ENCODE results near the gene CTRB1. TPM values are rescaled to one million over a fixed set of nuclear protein-coding genes. Genes with fewer than 3 reads are reported as not detected.

The CTRB1 gene
- total RNA-seq, 6 donors from 2014 or later: 5.1 to 11.3 TPM; not detected in 4

GRCh38 chr16:75225092-75225491, 6.3 kb downstream of the CTRB1 start:
- Histone ChIP-seq H3K27me3 (no peaks in the 10 kb centered on the region), H3K9me3 (no peaks in the 10 kb centered on the region), H3K36me3 (peaks cover 0 to 29% (median 22%) of the 10 kb centered on the region in 4 donors), H3K4me1 (peaks cover 0 to 4% (median 2%) of the 10 kb centered on the region in 4 donors), H3K27ac (no peak overlapping the region), H3K4me3 (no peak overlapping the region)
- whole genome bisulfite sequencing, 2 donors: 65 to 71% methylated on average over 11 to 12 of the region's 12 CpGs
- TF ChIP-seq POLR2A (IDR thresholded peaks at IDR 0.05) (no peak), EP300 (IDR thresholded peaks at IDR 0.05) (no peak), CTCF (IDR thresholded peaks at IDR 0.05) (no peak), POLR2AphosphoS5 (IDR thresholded peaks at IDR 0.05) (no peak)
- ATAC-seq (ENCODE audit: low FRiP score in 2 of 2) (peak in 1 of 2 donors; percentile 11), DNase-seq (no peak)

- H3K27me3 ChIP-seq: no peaks in the 10 kb centered on the region
- H3K36me3 ChIP-seq: peaks cover 0 to 30% (median 22%) of the 10 kb centered on the region in 4 donors
- peaks cover 0 to 11% (median 6%) of the 10 kb centered on the region in 4 donors for H3K4me1 ChIP-seq
- no peaks in the 10 kb centered on the region for H3K9me3 ChIP-seq
- TF ChIP-seq POLR2AphosphoS5 (IDR thresholded peaks at IDR 0.05): peak in 1 of 2 donors; percentile 17
- no peak for TF ChIP-seq CTCF (IDR thresholded peaks at IDR 0.05)
- H3K4me3 ChIP-seq: no peak overlapping the region
- no peak overlapping the region for H3K27ac ChIP-seq
- 70 to 76% methylated on average over 13 to 23 of the region's 26 CpGs for WGBS, 2 donors
- DNase-seq (peak in 1 of 2 donors; percentile 43), ATAC-seq (ENCODE audit: low FRiP score in 2 of 2) (no peak)
Measured at GRCh38 chr16:75225678-75226515, 7.1 kb downstream of the CTRB1 start.

GRCh38 chr16:75226550-75227360, 8.0 kb downstream of the CTRB1 start:
- Histone ChIP-seq H3K27ac (peak overlapping the region in 1 of 4 donors; percentile 53), H3K27me3 (no peaks in the 10 kb centered on the region), H3K9me3 (no peaks in the 10 kb centered on the region), H3K36me3 (peaks cover 0 to 38% (median 22%) of the 10 kb centered on the region in 4 donors), H3K4me3 (no peak overlapping the region), H3K4me1 (peaks cover 0 to 14% (median 6%) of the 10 kb centered on the region in 4 donors)
- TF ChIP-seq CTCF (IDR thresholded peaks at IDR 0.05) (no peak), POLR2A (IDR thresholded peaks at IDR 0.05) (no peak), EP300 (IDR thresholded peaks at IDR 0.05) (no peak), POLR2AphosphoS5 (IDR thresholded peaks at IDR 0.05) (no peak)
- 64 to 65% methylated on average over 5 to 22 of the region's 22 CpGs for WGBS, 2 donors
- ATAC-seq (ENCODE audit: low FRiP score in 2 of 2) (no peak), DNase-seq (peak in 1 of 2 donors; percentile 52)

- Histone ChIP-seq H3K36me3 (peaks cover 0 to 46% (median 27%) of the 10 kb centered on the region in 4 donors), H3K27me3 (no peaks in the 10 kb centered on the region), H3K9me3 (no peaks in the 10 kb centered on the region), H3K27ac (peak overlapping the region in 1 of 4 donors; percentile 53), H3K4me3 (no peak overlapping the region), H3K4me1 (peaks cover 0 to 14% (median 6%) of the 10 kb centered on the region in 4 donors)
- ATAC-seq (ENCODE audit: low FRiP score in 2 of 2): no peak
- no peak for TF ChIP-seq EP300 (IDR thresholded peaks at IDR 0.05)
- no peak for TF ChIP-seq POLR2A (IDR thresholded peaks at IDR 0.05)
- no peak for TF ChIP-seq CTCF (IDR thresholded peaks at IDR 0.05)
- TF ChIP-seq POLR2AphosphoS5 (IDR thresholded peaks at IDR 0.05): no peak
- peak in 1 of 2 donors; percentile 48 for DNase-seq
- 88 to 89% methylated on average over 15 to 16 of the region's 18 CpGs for WGBS, 2 donors
Measured at GRCh38 chr16:75227361-75228142, 8.8 kb downstream of the CTRB1 start.

Measured in upper lobe of left lung (tissue), 6 donors.